GM12892 (cell line): ENCODE measurements around the gene SNRPF.

Experiments
- POLR2A ChIP-seq: IDR thresholded peaks from 2 replicates; pipeline ENCODE4 v1.6.1; 2011; ENCODE audit warnings: low read depth, low read length, control low read depth
- TAF1 ChIP-seq: IDR thresholded peaks from 2 replicates; pipeline ENCODE4 v1.6.1; 2011; ENCODE audit warnings: low read depth, mild to moderate bottlenecking, control low read depth, low read length, borderline replicate concordance

DNA sequence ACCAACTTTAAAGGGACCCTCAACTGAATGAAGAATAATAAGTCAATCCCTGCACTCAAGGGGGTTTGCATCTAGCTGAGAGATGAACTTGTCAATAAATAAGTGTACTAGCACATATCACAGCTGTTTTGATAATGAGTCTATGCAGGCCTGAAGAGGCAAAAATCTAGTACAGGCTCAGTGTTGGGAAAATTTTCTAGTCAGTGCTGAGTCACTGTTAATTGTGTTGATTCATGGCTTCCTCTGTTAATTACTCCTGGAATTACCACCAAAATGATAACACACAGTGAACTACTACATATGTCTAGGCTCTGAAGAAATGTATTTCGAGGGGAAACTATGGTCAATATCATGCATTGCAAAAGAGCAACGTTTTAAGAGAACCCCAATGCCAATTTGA lies 18.9 kb downstream of the SNRPF start:
- no peak for TF ChIP-seq POLR2A
- no peak for TF ChIP-seq TAF1
